ENCODE results near the gene PDE1C.

PDE1C gene

GRCh38 chr7:31724696-31725095 lies 345.5 kb downstream of the PDE1C start:
- no peak overlapping the region for H3K4me3 ChIP-seq (ENCODE audit: low read depth, low read length)
- no peak for DNase-seq (ENCODE audit: low read depth)

GRCh38 chr7:31720366-31720765 lies 349.8 kb downstream of the PDE1C start:
- H3K4me3 ChIP-seq (ENCODE audit: low read depth, low read length) = no peak overlapping the region
- TF ChIP-seq CTCF (IDR thresholded peaks at IDR 0.05; ENCODE audit: low read depth, low read length) = no peak
- no peak for TF ChIP-seq MYC (IDR thresholded peaks at IDR 0.05; ENCODE audit: low read depth, low read length)
- TF ChIP-seq POLR2A (IDR thresholded peaks at IDR 0.05; ENCODE audit: extremely low read depth, insufficient read length) = no peak
- TF ChIP-seq MAX (IDR thresholded peaks at IDR 0.05; ENCODE audit: low read depth, low read length) = no peak
- DNase-seq (ENCODE audit: low read depth) = no peak

More at GRCh38 chr7:31724696-31725095, 345.5 kb downstream of the PDE1C start:
- TF ChIP-seq POLR2A (IDR thresholded peaks at IDR 0.05; ENCODE audit: extremely low read depth, insufficient read length) = no peak
- no peak for TF ChIP-seq MAX (IDR thresholded peaks at IDR 0.05; ENCODE audit: low read depth, low read length)
- TF ChIP-seq MYC (IDR thresholded peaks at IDR 0.05; ENCODE audit: low read depth, low read length) = no peak
- TF ChIP-seq CTCF (IDR thresholded peaks at IDR 0.05; ENCODE audit: low read depth, low read length) = no peak

GRCh38 chr7:31716355-31716754 lies 353.9 kb downstream of the PDE1C start:
- TF ChIP-seq MAX (IDR thresholded peaks at IDR 0.05; ENCODE audit: low read depth, low read length) (no peak), CTCF (IDR thresholded peaks at IDR 0.05; ENCODE audit: low read depth, low read length) (no peak), MYC (IDR thresholded peaks at IDR 0.05; ENCODE audit: low read depth, low read length) (no peak), POLR2A (IDR thresholded peaks at IDR 0.05; ENCODE audit: extremely low read depth, insufficient read length) (no peak)
- DNase-seq (ENCODE audit: low read depth) = no peak
- no peak overlapping the region for H3K4me3 ChIP-seq (ENCODE audit: low read depth, low read length)

GRCh38 chr7:31710171-31710570 lies 360.0 kb downstream of the PDE1C start:
- no peak for DNase-seq (ENCODE audit: low read depth)
- TF ChIP-seq POLR2A (IDR thresholded peaks at IDR 0.05; ENCODE audit: extremely low read depth, insufficient read length) (no peak), MYC (IDR thresholded peaks at IDR 0.05; ENCODE audit: low read depth, low read length) (no peak), MAX (IDR thresholded peaks at IDR 0.05; ENCODE audit: low read depth, low read length) (no peak), CTCF (IDR thresholded peaks at IDR 0.05; ENCODE audit: low read depth, low read length) (no peak)

GRCh38 chr7:31707089-31707488 lies 363.1 kb downstream of the PDE1C start:
- DNase-seq (ENCODE audit: low read depth) = no peak
- TF ChIP-seq POLR2A (IDR thresholded peaks at IDR 0.05; ENCODE audit: extremely low read depth, insufficient read length) (no peak), MYC (IDR thresholded peaks at IDR 0.05; ENCODE audit: low read depth, low read length) (no peak), MAX (IDR thresholded peaks at IDR 0.05; ENCODE audit: low read depth, low read length) (no peak), CTCF (IDR thresholded peaks at IDR 0.05; ENCODE audit: low read depth, low read length) (no peak)
- no peak overlapping the region for H3K4me3 ChIP-seq (ENCODE audit: low read depth, low read length)

More at GRCh38 chr7:31710171-31710570, 360.0 kb downstream of the PDE1C start:
- H3K4me3 ChIP-seq (ENCODE audit: low read depth, low read length) = no peak overlapping the region

GRCh38 chr7:31705377-31705776 lies 364.8 kb downstream of the PDE1C start:
- no peak overlapping the region for H3K4me3 ChIP-seq (ENCODE audit: low read depth, low read length)
- DNase-seq (ENCODE audit: low read depth) = no peak
- no peak for TF ChIP-seq CTCF (IDR thresholded peaks at IDR 0.05; ENCODE audit: low read depth, low read length)

Measured in NB4 (cell line).